Fibroblast of skin of right quadriceps (primary cell): ENCODE results near the gene PRRC2C.
"Not testable (repeated sequence)": the region's sequence is repeated elsewhere in the genome, so short reads cannot be mapped to it uniquely, and the experiment has no call there.

Source experiments
- DNase-seq: peaks from one replicate; pipeline ENCODE4 v3.0.0-alpha.2; 2013

PRRC2C gene

DNA sequence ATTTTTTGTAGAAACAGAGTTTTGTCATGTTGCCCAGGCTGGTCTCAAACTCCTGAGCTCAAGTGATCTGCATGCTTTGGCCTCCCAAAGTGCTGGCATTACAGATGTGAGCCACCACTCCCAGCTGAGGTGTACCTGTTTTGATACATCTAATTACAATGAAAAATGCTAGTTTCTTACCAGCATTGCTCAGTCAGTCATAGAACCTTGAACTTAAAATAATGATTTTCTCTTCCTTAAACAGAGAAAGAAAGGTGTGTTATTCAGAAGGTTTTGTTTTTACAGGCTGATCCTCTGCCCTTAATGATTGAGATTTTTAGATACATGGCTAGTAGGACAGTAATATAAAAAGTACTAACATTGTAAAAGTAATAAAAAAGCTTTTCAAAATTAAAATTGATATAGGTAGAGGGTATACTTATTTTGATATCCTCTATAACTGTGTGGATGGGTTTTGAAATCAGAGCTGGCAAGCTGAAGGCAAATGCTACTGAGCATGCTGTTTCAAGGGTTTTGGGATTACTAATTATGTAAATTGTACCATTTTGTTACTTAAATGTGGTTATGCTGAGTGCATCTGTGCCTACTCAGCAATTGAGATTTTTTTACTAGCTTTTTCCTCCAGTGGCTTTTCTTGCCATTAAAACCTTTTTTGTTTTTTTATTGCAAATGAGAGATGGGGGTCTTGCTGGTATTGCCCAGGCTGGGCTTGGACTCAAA is 16.1 kb downstream of the PRRC2C start:
- no peak for DNase-seq

DNA sequence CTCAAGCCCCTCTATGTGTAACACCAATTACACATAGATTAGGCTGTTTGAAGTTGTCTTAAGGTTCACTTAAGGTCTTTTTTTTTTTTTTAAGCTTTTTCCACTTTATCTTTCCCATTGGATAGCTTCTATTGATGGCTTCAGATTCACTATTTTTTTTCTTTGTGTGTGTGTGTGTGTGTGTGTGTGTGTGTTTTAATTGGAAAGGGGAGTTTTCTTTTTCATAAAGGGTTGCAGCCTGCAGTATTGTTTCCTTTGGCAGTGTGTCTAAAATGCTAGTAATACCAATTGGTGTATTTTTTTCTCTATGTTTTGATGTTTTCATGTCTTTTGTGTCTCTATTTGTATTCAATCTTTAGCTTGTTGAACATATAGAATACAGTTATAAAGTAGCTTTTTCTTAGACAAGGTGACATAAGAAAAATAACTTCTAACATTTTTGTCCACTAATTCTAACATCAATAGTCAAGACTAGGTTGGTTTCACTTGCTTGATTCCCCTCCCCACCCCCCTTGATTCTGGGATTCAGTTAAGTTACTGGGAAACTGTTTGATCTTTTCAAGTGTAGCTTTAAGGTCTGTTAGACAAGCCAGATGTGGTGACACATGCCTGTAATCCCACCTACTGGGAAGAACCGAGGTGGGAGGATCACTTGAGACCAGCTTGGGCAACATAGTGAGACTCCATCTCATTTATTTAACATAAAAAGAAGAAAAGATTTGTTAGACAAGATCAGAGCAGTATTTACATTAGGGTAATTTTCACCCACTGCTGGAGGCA is 21.4 kb downstream of the PRRC2C start:
- no peak for DNase-seq

DNA sequence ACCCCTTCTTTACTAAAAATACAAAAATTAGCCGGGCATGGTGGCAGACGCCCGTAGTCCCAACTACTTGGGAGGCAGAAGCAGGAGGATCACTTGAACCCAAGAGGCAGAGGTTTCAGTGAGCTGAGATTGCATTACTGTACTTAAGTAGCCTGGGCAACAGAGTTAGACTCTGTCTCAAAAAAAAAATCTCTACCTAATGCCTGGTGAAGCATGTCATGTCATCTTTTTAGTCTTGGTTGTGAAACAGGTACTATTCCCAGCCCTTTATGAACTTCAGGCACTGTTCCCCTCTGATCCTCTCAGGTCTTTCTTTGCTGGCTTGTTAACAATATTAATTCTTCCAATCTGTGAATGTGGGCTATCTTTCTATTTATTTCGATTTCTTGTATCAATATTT is 22.1 kb downstream of the PRRC2C start:
- DNase-seq = no peak

DNA sequence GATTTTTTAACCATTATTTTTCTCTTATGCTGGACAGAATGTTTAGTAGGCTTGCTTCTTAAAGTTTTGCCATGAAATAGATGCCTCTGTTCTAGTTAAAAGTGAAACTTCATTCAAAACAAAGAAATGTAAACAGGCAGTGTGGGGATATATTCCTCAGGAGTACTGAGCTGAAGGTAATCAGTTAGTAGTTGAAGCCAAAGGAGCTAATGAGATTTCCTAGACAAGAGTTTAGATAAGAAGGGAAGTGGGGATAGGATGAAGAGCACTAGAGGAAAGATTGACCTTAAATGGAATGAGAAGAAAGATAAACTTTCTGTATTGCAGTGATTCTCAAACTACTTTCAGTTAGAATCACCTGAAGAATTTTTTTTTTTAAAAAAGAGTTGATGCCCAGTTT is 23.9 kb downstream of the PRRC2C start:
- no peak for DNase-seq

DNA sequence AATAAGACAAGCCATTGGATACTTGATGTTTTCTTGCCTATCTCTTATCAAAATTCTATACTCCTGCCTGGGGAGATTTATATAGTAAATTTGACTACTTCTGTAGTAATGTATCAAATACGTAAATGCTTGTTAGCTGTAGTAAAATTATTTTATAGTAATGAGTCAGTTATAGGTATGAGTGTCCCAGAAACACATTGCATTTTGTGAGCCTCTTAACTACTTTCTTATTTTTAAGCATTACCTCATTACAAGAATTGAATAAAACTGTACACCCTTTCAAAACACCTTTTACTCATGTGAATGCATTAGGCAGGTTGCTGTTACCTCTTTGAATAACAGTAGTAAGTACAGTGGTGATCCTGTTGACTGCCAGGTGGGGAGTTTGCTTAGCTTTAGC is 28.4 kb downstream of the PRRC2C start:
- no peak for DNase-seq

DNA sequence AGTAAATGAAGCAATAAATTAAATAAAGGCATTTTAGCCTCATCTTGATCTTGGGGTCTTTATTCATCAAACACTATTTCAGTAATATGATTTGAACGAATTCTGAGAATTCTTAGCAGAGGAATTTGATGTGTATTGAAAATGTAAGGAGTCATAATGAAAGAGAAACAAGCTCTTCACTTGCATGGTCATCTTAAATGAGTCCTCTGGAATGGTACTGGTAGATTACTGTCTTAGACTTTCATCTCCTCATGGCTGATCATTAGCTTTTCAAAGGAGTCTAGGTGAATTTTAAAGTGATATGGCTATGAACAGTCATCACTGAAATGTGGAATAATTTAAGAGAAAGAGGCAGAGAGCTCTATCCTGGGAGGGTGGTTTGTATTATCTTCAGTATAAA is 30.0 kb downstream of the PRRC2C start:
- DNase-seq = no peak

DNA sequence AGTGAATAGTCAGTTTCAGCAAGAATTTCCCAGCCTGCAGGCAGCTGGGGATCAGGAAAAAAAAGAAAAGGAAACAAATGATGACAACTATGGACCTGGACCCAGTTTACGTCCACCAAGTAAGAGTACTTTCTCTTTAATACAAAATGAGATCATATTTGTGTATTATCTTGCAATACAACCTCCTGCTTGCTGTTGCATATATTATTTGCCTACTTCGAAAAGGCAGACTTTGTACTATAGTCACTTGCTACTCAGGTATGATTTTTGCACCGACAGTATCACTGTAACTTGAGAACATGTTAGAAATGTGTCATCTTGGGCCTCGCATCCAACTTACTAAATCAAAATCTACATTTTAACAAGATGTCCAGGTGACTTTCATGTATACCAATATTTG is 30.4 kb downstream of the PRRC2C start:
- DNase-seq = no peak

DNA sequence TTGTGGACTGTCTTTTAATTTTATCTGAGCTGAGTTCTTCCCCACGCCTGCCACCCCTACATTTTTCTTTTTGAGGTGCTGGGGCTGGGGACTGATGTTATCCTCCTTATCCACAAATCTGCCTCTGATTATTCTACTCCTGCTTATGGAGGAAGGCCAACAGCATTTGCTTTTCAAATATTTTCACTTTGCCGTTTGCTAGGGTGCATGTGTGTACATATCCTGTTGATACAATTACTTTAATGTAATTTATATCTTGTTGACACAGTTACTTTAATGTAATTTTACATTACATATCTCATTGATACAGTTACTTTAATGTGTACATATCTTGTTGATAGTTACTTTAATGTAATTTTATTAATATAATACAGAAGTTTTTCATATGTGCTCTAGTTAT is 36.2 kb downstream of the PRRC2C start:
- no peak for DNase-seq

DNA sequence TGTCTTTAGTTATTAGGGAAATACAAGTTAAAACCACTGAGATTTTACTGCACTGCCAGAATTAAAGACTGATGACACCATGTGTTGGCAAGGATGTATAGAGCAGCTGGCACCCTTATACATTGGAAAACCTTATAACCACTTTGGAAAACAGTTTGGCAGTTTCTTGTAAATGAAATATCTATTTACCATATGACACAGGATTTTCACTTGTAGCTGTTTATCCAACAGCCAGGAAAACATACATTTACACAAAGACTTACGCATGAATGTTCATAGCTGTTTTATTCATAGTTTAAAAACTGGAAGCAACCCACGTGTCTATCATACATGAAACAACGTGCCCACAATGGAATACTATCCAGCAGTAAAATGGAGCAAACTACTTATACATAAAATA is 45.3 kb downstream of the PRRC2C start:
- DNase-seq = no peak

DNA sequence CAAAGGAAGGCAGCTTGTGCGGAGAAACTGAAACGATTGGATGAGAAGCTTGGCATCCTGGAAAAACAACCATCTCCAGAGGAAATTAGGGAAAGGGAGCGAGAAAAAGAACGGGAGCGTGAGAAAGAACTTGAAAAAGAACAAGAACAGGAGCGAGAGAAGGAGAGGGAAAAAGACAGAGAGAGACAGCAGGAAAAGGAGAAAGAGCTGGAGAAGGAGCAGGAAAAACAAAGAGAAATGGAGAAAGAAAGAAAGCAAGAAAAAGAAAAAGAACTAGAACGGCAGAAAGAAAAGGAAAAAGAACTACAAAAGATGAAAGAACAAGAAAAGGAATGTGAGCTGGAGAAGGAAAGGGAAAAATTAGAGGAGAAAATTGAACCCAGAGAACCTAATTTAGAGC is 47.2 kb downstream of the PRRC2C start:
- DNase-seq = no peak

DNA sequence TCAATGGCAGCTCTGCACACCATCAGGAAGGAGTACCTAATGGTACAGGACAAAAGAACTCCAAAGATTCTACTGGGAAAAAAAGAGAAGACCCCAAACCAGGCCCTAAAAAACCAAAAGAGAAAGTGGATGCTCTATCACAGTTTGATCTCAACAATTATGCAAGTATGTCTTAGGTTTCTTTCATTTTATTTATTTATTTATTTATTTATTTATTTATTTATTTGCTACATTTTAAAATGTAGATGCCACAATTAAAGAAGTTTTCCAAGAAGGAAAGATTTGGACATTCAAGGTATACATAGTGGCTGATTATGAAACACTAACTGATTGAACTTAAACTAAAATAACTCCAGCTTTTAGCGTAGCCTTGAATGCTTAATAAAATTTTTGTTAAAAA is 60.2 kb downstream of the PRRC2C start:
- no peak for DNase-seq

DNA sequence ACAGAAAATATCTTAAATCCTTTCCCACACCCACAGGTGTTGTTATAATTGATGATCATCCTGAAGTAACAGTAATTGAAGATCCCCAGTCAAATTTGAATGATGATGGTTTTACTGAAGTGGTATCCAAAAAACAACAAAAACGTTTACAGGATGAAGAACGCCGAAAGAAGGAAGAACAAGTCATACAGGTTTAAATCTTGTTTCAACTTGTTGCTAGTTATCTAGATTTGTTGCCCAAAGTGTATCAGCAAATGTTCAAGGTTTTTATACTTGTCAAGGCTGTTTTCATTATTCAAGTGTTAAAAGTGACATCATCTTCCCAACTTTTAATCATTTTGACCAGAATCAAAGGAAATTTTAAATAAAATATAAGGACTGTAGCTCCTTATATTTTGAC is 64.7 kb downstream of the PRRC2C start:
- no peak for DNase-seq

DNA sequence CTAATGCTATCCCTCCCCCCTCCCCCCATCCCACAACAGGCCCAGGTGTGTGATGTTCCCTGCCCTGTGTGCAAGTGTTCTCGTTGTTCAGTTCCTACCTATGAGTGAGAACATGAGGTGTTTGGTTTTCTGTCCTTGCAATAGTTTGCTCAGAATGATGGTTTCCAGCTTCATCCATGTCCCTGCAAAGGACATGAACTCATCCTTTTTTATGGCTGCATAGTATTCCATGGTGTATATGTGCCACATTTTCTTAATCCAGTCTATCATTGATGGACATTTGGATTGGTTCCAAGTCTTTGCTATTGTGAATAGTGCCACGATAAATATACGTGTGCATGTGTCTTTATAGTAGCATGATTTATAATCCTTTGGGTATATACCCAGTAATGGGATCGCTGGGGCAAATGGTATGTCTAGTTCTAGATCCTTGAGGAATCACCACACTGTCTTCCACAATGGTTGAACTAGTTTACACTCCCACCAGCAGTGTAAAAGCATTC is 65.3 kb downstream of the PRRC2C start:
- not testable (repeated sequence) for DNase-seq

DNA sequence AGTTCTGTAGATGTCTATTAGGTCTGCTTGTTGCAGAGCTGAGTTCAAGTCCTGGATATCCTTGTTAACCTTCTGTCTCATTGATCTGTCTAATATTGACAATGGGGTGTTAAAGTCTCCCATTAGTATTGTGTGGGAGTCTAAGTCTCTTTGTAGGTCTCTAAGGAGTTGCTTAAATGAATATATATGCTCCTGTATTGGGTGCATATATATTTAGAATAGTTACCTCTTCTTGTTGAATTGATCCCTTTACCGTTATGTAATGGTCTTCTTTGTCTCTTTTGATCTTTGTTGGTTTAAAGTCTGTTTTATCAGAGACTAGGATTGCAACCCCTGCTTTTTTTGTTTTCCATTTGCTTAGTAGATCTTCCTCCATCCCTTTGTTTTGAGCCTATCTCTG is 68.6 kb downstream of the PRRC2C start:
- peak; percentile 24 for DNase-seq

DNA sequence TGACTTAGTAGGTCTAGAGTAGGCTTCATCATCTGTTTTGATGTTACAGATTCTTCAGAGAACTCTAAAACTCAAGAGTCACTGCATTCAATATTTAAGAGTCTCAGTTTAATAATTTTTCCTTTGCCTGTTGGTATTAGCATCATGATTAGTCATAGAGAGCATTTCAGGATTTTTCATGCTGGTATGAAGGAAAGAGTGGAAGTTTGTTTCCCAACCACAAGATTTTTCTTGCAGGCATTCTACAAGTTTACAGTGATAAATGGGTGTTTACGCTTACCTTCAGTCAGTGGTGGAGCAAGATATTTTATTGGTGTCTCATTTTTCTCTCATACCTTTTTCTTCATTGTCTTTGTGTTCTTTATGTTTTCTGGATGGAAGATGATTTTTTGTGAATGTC is 78.3 kb downstream of the PRRC2C start:
- DNase-seq = peak; percentile 9

DNA sequence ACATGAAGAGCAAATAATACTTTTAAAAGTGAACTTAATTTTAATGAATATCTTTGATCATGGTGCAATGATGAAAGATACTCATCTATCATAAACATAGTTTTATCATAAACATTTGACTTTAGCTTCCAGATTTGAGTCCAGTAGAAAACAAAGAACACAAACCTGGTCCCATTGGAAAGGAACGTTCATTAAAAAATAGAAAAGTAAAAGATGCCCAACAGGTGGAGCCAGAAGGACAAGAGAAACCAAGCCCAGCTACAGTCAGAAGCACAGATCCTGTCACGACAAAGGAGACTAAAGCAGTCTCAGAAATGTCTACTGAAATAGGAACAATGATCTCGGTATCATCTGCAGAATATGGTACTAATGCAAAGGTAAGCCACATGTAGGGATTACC is 81.1 kb downstream of the PRRC2C start:
- DNase-seq = no peak

DNA sequence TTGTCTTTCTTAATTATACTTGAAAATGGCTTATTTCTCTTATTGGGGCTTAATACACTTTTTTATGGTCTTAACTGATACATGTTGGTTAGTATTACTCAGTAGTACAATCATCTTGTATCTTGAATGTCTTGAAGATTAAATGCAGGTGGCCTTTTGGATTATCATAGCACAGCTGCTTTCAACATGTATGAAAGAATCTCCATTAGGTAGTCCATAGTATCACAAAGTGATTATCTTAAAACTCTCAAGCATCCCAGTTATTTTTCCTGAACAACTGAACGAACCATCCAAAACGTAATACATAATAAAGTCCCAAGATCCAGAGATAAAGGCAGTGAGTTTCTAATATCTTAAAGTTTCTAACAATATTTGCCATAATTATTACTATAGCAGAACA is 85.0 kb downstream of the PRRC2C start:
- no peak for DNase-seq

DNA sequence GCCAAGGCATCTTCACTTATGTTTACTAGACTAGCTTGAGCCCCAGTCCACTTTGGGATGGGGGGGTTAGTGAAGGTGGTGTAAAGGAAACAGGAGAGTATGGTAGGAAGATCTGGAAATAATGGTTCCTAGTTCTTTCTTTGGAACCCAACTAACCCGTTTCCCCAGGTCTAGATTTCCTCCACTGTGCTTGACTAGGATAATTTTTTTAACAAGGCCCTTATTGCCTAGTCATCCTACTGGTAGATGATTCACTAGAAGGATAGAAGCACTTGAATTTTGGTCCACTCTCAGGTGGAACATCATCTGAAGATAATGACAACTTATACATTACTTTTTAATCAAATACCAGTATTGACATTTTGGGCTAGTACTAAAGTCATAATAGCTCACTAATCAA is 90.8 kb downstream of the PRRC2C start:
- DNase-seq = no peak

DNA sequence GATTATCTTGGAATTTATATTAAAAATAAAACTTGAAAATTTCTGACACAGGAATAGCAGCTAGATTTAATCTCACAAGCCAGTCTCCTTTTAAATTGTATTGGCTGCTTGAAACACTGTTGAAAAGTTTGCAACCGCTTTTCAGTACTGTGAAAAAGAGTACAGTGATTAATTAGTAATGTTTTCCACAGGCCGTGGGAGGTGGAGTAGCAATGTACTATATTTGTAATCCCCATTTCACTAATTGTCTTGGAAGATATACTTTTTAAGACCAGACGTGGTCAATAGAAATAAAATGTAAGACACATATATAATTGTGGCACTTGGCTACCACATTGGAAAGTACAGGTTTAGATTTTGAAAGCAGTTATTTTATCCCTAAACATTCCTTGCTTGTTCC is 95.9 kb downstream of the PRRC2C start:
- no peak for DNase-seq

DNA sequence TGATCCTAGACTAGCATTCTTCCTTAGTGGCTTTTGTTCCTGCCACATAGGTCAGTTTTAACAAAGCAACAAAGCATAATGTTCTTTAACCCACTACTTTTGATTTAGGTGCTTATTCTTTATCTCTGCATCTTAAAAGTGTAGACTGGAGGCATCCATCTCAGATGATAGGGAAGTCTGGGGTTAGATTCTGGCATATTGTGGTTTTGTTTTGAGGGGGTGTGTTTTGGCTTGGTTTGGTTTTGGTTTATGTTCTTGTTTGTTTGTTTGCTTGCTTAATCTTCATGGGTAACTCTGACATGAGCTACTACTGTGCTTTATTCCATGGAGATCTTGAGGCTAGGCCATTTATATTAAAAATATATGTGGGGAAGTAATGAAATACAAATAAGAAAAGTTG is 96.4 kb downstream of the PRRC2C start:
- no peak for DNase-seq

DNA sequence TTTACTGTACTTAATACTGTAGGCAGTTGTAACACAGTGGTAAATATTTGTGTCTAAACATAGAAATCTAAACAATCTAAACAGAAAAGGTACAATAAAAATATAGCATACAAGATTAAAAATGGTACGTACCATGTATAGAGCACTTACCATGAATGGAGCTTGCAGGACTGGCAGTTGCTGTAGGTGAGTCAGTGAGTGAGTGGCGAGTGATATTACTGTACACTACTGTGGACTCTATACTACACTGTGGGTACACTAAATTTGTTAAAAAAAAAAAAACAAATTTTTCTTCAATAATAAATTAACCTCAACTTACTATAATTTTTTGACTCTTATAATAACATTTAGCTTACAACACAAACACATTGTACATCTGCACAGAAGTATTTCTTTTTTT is 97.3 kb downstream of the PRRC2C start:
- DNase-seq = no peak

DNA sequence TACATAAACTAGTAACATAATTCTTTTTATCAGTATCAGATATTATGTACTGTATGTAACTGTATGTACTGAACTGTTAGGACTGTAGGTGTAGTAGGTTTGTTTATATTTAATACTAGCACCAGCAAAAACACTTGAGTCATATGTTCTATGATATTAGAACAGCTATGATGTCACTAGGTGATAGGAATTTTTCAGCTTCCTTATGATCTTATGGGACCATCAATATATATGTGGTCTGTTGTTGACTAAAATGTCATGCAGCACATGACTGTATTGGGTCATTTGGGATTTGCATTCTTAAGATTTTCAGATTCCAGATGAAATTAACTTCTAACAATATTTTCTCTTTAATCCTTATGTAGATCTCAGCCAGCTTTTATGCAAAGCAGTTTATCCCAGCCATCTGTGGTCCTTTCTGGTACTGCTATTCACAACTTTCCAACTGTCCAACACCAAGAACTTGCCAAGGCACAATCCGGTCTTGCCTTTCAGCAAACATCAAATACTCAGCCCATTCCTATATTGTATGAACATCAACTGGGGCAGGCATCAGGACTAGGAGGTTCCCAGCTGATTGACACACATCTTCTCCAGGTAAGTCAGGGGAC is 98.4 kb downstream of the PRRC2C start:
- DNase-seq = no peak

DNA sequence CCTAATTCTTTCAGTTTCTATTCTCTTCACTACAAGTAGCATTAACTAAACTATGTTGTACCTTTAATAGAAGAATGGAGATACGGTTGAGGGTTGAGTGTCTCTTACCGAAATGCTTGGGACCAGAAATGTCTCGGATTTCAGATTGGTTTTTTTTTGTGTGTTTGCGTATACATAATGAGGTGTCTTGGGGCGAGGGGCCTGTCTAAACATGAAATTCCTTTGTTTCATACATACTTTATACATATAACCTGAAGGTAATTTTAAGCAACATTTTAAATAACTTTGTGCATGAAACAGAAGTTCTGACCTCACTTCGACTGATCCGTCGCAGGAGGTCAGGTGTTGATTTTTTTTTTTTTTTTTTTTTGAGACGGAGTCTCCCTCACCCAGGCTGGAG is 100.4 kb downstream of the PRRC2C start:
- no peak for DNase-seq

DNA sequence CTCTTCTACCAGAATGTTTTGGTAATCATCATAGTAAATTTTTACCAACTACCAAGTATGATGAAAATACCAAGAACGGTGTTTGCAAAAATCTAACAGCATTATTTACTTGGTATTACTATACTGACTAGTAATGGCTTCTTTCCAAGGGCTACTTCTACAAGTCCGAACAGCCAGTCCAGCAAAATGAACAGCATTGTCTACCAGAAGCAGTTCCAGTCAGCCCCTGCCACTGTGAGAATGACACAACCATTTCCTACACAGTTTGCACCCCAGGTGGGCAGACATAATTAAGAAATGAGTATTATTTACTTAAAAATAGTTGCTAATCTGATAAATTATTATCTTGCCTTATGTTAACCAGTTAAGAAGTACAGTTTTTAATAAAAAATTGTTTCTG is 102.9 kb downstream of the PRRC2C start:
- DNase-seq = no peak
